T-cell (primary cell): Measurements from ENCODE around the gene IFNL2. TPM values are rescaled to one million over a fixed set of nuclear protein-coding genes. Genes with fewer than 3 reads are reported as not detected.
"Not testable (repeated sequence)": the region's sequence is repeated elsewhere in the genome, so short reads cannot be mapped to it uniquely, and the experiment has no call there.

Experiments used
- ATAC-seq, 4 experiments: fragments of 200-7000 bp in 3 of 4; fragments of 150-1000 bp in 1 of 4; cut with Tn5 transposase; replicated peaks in 1 of 4; 1 replicate in 3 of 4; 2 replicates in 1 of 4; pipeline ENCODE4 v1.10.0; 2021; ENCODE audit warnings: moderate library complexity in 3 of 4, mild to moderate bottlenecking in 2 of 4, moderate number of reproducible peaks in 1 of 4
- CTCF ChIA-PET, 2 donors: fragments of 300-600 bp; sonication (Branson Sonifier 250); formaldehyde crosslinking; loops; one replicate each; lab custom pipeline; 2022; ENCODE audit warnings: antibody characterized with exemption in 2 of 2; lab: Charles Lee
- POLR2A ChIA-PET, 2 donors: fragments of 300-600 bp; sonication (Branson Sonifier 250); formaldehyde crosslinking; loops; one replicate each; lab custom pipeline; 2022; ENCODE audit warnings: antibody characterized with exemption in 2 of 2; lab: Charles Lee
- DNase-seq, 35 experiments: peaks; one replicate each; pipeline versions ENCODE4 v3.0.0 to v3.0.0-alpha.2; 2013 to 2023
- H3K27ac ChIP-seq: one replicate; pipeline ENCODE4 v1.5.1; 2013; ENCODE audit warnings: low read length
- H3K27me3 ChIP-seq, 2 experiments: replicated peaks in 1 of 2; 1 replicate in 1 of 2; 2 replicates in 1 of 2; pipeline versions ENCODE4 v1.6.1 to v1.7.0; 2013; ENCODE audit warnings: low read length in 1 of 2, mixed read lengths in 1 of 2; ENCODE audit not compliant: control insufficient read depth in 2 of 2, insufficient read depth in 2 of 2; ENCODE audit errors: extremely low read depth in 1 of 2
- H3K36me3 ChIP-seq, 2 donors: 1 replicate in 1 of 2; 2 replicates in 1 of 2; pipeline versions ENCODE4 v1.6.1 to v1.7.0; 2013; ENCODE audit warnings: low read length in 1 of 2; ENCODE audit not compliant: control insufficient read depth in 2 of 2, insufficient read depth in 1 of 2; ENCODE audit errors: extremely low read depth in 1 of 2
- H3K4me1 ChIP-seq, 2 experiments: 1 replicate in 1 of 2; 2 replicates in 1 of 2; pipeline versions ENCODE4 v1.6.1 to v1.7.0; 2013; ENCODE audit warnings: low read length in 2 of 2, mixed read lengths in 1 of 2; ENCODE audit not compliant: insufficient read depth in 2 of 2, control insufficient read depth in 1 of 2; ENCODE audit errors: extremely low read depth in 1 of 2
- H3K4me3 ChIP-seq, 2 donors: 1 replicate in 1 of 2; 2 replicates in 1 of 2; pipeline versions ENCODE4 v1.5.1 to v1.7.0; 2013; ENCODE audit warnings: mild to moderate bottlenecking in 2 of 2, low read length in 1 of 2, moderate library complexity in 1 of 2; ENCODE audit not compliant: control insufficient read depth in 1 of 2; ENCODE audit errors: extremely low read depth in 1 of 2
- H3K9me3 ChIP-seq: 2 replicates; pipeline ENCODE4 v1.7.0; 2013
- H3K27ac Mint-ChIP-seq, 2 donors: one replicate each; pipeline ENCODE4 v1.8.0; 2020 to 2021; ENCODE audit warnings: mild to moderate bottlenecking in 2 of 2, mixed read lengths in 2 of 2
- H3K27me3 Mint-ChIP-seq, 2 donors: one replicate each; pipeline ENCODE4 v1.8.0; 2021 to 2022; ENCODE audit warnings: mixed read lengths in 2 of 2
- H3K36me3 Mint-ChIP-seq: one replicate; pipeline ENCODE4 v1.8.0; 2021; ENCODE audit warnings: mixed read lengths
- H3K4me1 Mint-ChIP-seq, 3 donors: one replicate each; pipeline ENCODE4 v1.8.0; 2020 to 2022; ENCODE audit warnings: mixed read lengths in 3 of 3, mild to moderate bottlenecking in 1 of 3
- H3K4me3 Mint-ChIP-seq, 3 donors: one replicate each; pipeline ENCODE4 v1.8.0; 2020 to 2022; ENCODE audit warnings: mild to moderate bottlenecking in 3 of 3, mixed read lengths in 3 of 3, moderate library complexity in 3 of 3
- H3K9me3 Mint-ChIP-seq, 3 donors: one replicate each; pipeline ENCODE4 v1.8.0; 2020 to 2022; ENCODE audit warnings: mixed read lengths in 3 of 3
- WGBS: methylation state at CpG from one replicate; pipeline ENCODE4 v1.1.5; 2013; ENCODE audit warnings: missing lambda C conversion rate; ENCODE audit not compliant: insufficient coverage; 5-methylcytosine and 5-hydroxymethylcytosine counted together
- total RNA-seq, 35 experiments: library from RNA in 6 of 35; stranded (reverse) in 6 of 35; fragments of 120-200 nt in 1 of 35; gene quantifications; one replicate each; pipeline versions ENCODE4 v1.2.1 to v1.2.4 and lab custom pipeline; 2013 to 2026

Gene IFNL2
- total RNA-seq, 5 donors from 2014 or later (not counting 1 experiment from before 2014, with no cell fraction given) = not detected

DNA sequence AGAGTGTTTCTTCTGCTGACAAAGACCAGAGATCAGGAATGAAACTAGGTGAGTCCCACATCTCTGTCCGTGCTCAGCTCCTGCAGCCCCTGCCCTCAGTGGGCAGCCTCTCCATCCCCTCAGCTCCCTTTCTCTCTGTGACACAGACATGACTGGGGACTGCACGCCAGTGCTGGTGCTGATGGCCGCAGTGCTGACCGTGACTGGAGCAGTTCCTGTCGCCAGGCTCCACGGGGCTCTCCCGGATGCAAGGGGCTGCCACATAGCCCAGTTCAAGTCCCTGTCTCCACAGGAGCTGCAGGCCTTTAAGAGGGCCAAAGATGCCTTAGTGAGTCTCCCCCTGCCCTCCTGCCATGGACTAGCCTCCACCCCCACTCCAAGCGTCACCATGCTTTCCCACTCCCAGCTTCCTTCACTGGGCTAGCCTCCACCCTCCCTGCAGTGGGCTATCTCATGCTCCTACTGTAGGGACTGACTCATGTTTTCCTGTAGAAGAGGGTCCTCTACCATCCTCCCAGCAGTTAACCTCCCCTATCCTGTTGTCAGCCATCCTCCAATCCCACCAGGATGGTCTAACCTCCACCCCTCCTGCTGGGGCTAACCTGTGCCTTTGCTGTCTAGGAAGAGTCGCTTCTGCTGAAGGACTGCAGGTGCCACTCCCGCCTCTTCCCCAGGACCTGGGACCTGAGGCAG lies 481 bp downstream of the IFNL2 start:
- H3K36me3 Mint-ChIP-seq, ATAC-seq, H3K4me1 Mint-ChIP-seq, H3K27ac ChIP-seq, H3K4me3 Mint-ChIP-seq, POLR2A ChIA-PET, H3K9me3 Mint-ChIP-seq, H3K9me3 ChIP-seq, CTCF ChIA-PET, H3K4me3 ChIP-seq, H3K27ac Mint-ChIP-seq, H3K36me3 ChIP-seq, DNase-seq: not testable (repeated sequence)
- WGBS = 40% methylated on average over 1 of the region's 10 CpGs
- H3K27me3 ChIP-seq = peaks cover 3 to 32% of the 10 kb centered on the region in 2 experiments
- H3K27me3 Mint-ChIP-seq = peaks cover 15 to 32% of the 10 kb centered on the region in 2 donors
- peaks cover 0 to 16% of the 10 kb centered on the region in 2 experiments for H3K4me1 ChIP-seq

DNA sequence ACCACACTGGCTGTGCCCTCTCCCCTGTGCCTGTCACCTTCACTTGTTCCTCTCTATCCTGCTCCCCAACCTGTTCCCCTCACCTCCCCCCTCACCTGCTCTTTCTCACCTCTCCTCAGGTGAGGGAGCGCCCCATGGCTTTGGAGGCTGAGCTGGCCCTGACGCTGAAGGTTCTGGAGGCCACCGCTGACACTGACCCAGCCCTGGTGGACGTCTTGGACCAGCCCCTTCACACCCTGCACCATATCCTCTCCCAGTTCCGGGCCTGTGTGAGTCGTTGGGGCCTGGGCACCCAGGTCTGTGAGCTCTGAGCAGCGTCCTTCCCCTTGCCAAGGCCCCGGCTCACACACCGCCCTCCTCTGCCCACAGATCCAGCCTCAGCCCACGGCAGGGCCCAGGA lies 1.2 kb downstream of the IFNL2 start:
- H3K27ac ChIP-seq, POLR2A ChIA-PET, CTCF ChIA-PET, H3K4me3 ChIP-seq, H3K36me3 ChIP-seq, H3K9me3 Mint-ChIP-seq, H3K27ac Mint-ChIP-seq, H3K4me3 Mint-ChIP-seq, H3K4me1 Mint-ChIP-seq, DNase-seq, H3K36me3 Mint-ChIP-seq, ATAC-seq, H3K9me3 ChIP-seq: not testable (repeated sequence)
- H3K27me3 ChIP-seq = peaks cover 2 to 25% of the 10 kb centered on the region in 2 experiments
- peaks cover 11 to 26% of the 10 kb centered on the region in 2 donors for H3K27me3 Mint-ChIP-seq
- WGBS = 65% methylated on average over 6 of the region's 10 CpGs
- peaks cover 0 to 11% of the 10 kb centered on the region in 2 experiments for H3K4me1 ChIP-seq

DNA sequence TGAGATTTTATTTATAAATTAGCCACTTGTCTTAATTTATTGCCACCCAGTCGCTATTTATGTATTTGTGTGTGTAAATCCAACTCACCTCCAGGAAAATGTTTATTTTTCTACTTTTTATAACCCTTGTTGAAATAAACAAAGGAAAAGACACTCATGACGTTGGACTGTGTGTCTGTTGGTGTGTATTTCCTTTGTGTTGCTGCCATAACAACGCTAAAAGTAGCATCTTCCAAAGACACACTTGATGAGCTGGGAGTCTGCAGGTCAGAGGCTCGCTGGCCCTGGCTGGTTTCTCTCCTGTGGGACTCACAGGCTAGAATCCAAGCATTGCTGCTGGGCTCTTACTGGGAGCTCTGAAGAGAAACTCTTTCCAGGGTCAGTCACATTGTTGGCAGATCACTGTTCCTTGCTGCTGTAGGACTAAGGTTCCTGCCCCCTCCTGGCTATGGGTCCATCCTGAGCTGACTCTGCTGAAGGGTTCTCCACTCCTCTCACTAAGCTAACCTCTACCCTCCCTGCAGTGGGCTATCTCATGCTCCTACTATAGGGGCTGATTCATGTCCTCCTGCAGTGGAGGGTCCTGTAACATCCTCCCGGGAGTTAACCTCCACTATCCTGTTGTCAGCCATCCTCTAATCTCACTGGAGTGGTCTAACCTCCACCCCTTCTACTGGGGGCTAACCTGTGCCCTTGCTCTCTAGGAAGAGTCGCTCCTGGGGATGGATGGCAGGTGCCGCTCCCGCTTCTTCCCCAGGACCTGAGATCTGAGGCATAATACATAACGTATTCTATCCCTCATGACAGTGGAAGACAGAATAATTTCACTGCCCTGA lies 2.1 kb downstream of the IFNL2 start:
- H3K4me3 ChIP-seq = no peak overlapping the region
- CTCF ChIA-PET = interaction anchor here in 1 of 2 donors (0.5 kb wide), 1 partner anchor 18 kb away, joined by 3 read pairs; no protein-coding TSS in a partner anchor
- H3K9me3 Mint-ChIP-seq = no peaks in the 10 kb centered on the region

DNA sequence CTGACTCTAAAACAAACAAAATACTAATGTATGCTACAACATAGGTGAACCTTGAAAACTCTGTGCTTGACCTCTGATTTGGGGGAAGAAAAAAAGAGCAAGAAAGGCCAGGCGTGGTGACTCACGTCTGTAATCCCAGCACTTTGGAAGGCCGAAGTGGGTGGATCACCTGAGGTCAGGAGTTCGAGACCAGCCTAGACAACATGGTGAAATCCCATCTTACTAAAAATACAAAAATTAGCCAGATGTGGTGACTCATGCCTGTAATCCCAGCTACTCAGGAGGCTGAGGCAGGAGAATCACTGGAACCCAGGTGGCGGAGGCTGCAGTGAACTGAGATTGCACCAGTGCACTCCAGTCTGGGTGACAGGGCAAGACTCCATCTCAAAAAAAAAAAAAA lies 5.7 kb downstream of the IFNL2 start:
- H3K9me3 Mint-ChIP-seq, H3K9me3 ChIP-seq, H3K4me1 Mint-ChIP-seq, H3K4me3 Mint-ChIP-seq, H3K36me3 ChIP-seq, H3K4me3 ChIP-seq, H3K27ac ChIP-seq, H3K36me3 Mint-ChIP-seq, H3K27ac Mint-ChIP-seq, H3K27me3 ChIP-seq, DNase-seq, POLR2A ChIA-PET, H3K4me1 ChIP-seq, CTCF ChIA-PET, ATAC-seq: not testable (repeated sequence)
- H3K27me3 Mint-ChIP-seq = peaks cover 14 to 16% of the 10 kb centered on the region in 2 donors
- WGBS = 80% methylated on average over 2 of the region's 5 CpGs

More for the DNA sequence above, 2.1 kb downstream of the IFNL2 start:
- Histone ChIP-seq H3K27me3 (peaks cover 2 to 16% of the 10 kb centered on the region in 2 experiments), H3K9me3 (no peaks in the 10 kb centered on the region), H3K4me1 (peaks cover 0 to 3% of the 10 kb centered on the region in 2 experiments), H3K27ac (no peak overlapping the region), H3K36me3 (no peaks in the 10 kb centered on the region)
- DNase-seq = no peak
- ATAC-seq = no peak
- WGBS = 94% methylated on average over 2 of the region's 9 CpGs
- POLR2A ChIA-PET = no interaction called here
- Mint-ChIP-seq H3K36me3 (no peaks in the 10 kb centered on the region), H3K27ac (no peak overlapping the region), H3K4me3 (no peak overlapping the region), H3K27me3 (peaks cover 11 to 21% of the 10 kb centered on the region in 2 donors), H3K4me1 (peaks cover 0 to 1% (median 0%) of the 10 kb centered on the region in 3 donors)

DNA sequence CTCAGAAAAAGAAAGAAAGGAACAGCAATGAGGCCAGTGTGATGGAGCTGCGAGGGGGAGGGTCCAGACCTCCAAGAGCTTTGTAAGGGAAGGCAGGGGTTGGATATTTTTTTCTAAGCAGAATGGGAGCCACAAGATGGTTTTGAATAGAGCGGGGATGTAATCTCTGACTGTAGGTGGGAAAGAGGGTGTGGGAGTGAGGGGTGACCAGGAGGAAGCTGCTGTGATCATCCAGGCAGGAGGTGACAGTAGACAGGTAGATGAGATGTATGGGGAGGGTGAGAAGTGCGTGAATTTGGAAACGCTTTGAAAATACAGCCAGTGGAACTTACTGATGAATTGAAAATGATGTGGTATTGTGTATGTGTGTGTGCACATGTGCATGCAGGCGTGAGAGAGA lies 7.4 kb downstream of the IFNL2 start:
- H3K36me3 Mint-ChIP-seq = no peaks in the 10 kb centered on the region
- H3K9me3 Mint-ChIP-seq = no peaks in the 10 kb centered on the region
- 84% methylated on average over 5 of the region's 5 CpGs for WGBS
- DNase-seq = no peak
- Histone ChIP-seq H3K27me3 (peaks cover 0 to 3% of the 10 kb centered on the region in 2 experiments), H3K36me3 (no peaks in the 10 kb centered on the region), H3K9me3 (no peaks in the 10 kb centered on the region), H3K4me3 (no peak overlapping the region), H3K27ac (no peak overlapping the region), H3K4me1 (no peaks in the 10 kb centered on the region)
- no peak overlapping the region for H3K4me3 Mint-ChIP-seq
- H3K4me1 Mint-ChIP-seq = no peaks in the 10 kb centered on the region
- ChIA-PET POLR2A (no interaction called here), CTCF (no interaction called here)
- H3K27ac Mint-ChIP-seq = no peak overlapping the region
- peaks cover 9 to 12% of the 10 kb centered on the region in 2 donors for H3K27me3 Mint-ChIP-seq
- ATAC-seq = no peak

DNA sequence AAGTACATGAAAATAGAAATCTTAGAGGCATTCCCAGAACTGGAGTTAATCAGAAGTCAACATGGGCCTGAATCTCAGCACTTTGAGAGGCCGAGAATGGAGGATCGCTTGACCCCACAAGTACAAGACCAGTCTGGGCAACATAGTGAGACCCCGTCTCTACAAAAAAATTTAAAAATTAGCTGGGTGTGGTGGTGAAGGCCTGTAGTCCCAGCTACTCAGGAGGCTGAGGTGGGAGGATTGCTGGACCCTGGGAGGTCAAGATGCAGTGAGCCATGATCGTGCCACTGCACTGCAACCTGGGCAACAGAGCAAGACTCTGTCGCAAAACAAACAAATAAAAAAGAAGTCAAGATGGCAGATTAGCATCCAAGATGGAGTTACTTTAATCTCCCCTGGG lies 8.5 kb downstream of the IFNL2 start:
- Histone ChIP-seq H3K36me3 (no peaks in the 10 kb centered on the region), H3K9me3 (no peaks in the 10 kb centered on the region), H3K4me1 (no peaks in the 10 kb centered on the region), H3K4me3 (no peak overlapping the region), H3K27ac (no peak overlapping the region), H3K27me3 (peaks cover 0 to 3% of the 10 kb centered on the region in 2 experiments)
- Mint-ChIP-seq H3K27ac (no peak overlapping the region), H3K4me3 (no peak overlapping the region), H3K27me3 (peaks cover 3 to 6% of the 10 kb centered on the region in 2 donors), H3K4me1 (no peaks in the 10 kb centered on the region), H3K36me3 (no peaks in the 10 kb centered on the region), H3K9me3 (no peaks in the 10 kb centered on the region)
- POLR2A ChIA-PET = no interaction called here
- no peak for ATAC-seq
- CTCF ChIA-PET = interaction anchor here in 1 of 2 donors (0.6 kb wide), 1 partner anchor 35 kb away, joined by 6 read pairs; no protein-coding TSS in a partner anchor
- no peak for DNase-seq
- WGBS = 93% methylated on average over 4 of the region's 5 CpGs
